ENCODE measurements around the gene SAFB2.

SAFB2 gene

DNA sequence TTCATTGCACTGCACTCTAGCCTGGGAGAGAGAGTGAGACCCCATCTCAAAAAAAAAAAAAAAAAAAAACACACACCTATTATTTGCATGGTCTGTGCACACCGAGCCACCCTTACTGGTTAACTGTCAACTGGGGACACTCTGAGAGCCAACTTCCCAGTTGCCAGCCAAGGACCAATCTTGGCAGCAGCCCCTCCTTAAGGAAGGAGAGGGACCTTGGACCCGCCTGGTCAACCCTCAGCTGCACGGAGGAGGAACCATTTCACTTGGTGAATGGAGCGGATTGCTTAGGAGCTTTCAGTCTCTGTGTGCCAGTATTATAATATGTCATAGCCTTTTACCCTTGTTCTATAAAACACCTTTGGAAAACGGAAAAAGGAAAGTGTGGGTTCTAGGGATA, 32.8 kb upstream of the SAFB2 start:
- DNase-seq, result no peak
- Histone ChIP-seq H3K9me3 (ENCODE audit: control insufficient read depth, low read length) (no peaks in the 10 kb centered on the region), H3K4me1 (ENCODE audit: control insufficient read depth, insufficient read depth, low read length, poor library complexity, severe bottlenecking) (no peaks in the 10 kb centered on the region), H3K4me3 (ENCODE audit: insufficient read depth, low read depth, low read length, poor library complexity, severe bottlenecking) (no peak overlapping the region), H3K27me3 (replicated peaks; ENCODE audit: control insufficient read depth, insufficient read depth, low read length, poor library complexity, severe bottlenecking) (no peaks in the 10 kb centered on the region), H3K36me3 (ENCODE audit: control insufficient read depth, insufficient read depth, low read length) (peaks cover 78% of the 10 kb centered on the region), H3K27ac (ENCODE audit: insufficient read depth, low read length, poor library complexity, severe bottlenecking) (no peak overlapping the region)

- DNase-seq, result no peak
- H3K9me3 ChIP-seq (ENCODE audit: control insufficient read depth, low read length), result no peaks in the 10 kb centered on the region
- H3K36me3 ChIP-seq (ENCODE audit: control insufficient read depth, insufficient read depth, low read length), result peaks cover 78% of the 10 kb centered on the region
- H3K4me1 ChIP-seq (ENCODE audit: control insufficient read depth, insufficient read depth, low read length, poor library complexity, severe bottlenecking), result no peaks in the 10 kb centered on the region
- no peak overlapping the region for H3K4me3 ChIP-seq (ENCODE audit: insufficient read depth, low read depth, low read length, poor library complexity, severe bottlenecking)
- H3K27ac ChIP-seq (ENCODE audit: insufficient read depth, low read length, poor library complexity, severe bottlenecking), result no peak overlapping the region
- H3K27me3 ChIP-seq (replicated peaks; ENCODE audit: control insufficient read depth, insufficient read depth, low read length, poor library complexity, severe bottlenecking), result no peaks in the 10 kb centered on the region
Observed at GRCh38 chr19:5654931-5655330, 32.4 kb upstream of the SAFB2 start.

GRCh38 chr19:5652261-5652660, 29.7 kb upstream of the SAFB2 start:
- Histone ChIP-seq H3K4me1 (ENCODE audit: control insufficient read depth, insufficient read depth, low read length, poor library complexity, severe bottlenecking) (no peaks in the 10 kb centered on the region), H3K4me3 (ENCODE audit: insufficient read depth, low read depth, low read length, poor library complexity, severe bottlenecking) (no peak overlapping the region)

DNA sequence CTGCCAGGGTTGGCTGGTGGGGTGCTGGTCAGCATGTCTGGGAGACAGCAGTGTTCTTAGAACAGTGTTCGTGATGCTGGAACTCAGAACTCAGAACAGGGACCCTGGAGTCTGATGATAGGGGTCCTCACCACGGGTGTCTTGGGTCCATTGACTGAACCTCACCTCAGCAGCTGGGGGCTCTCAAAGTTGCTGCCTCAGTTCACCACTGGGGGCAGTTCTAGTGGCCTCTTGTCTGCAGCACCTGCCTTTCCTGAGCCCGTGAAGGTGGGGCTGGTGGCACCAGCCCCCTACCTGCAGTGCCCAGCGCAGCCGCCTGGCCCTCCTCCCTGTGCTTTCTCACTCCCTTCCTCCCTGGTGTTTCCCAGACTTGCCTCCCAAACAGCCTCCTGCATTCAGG, 28.8 kb upstream of the SAFB2 start:
- H3K36me3 ChIP-seq (ENCODE audit: control insufficient read depth, insufficient read depth, low read length), result peaks cover 82% of the 10 kb centered on the region
- no peaks in the 10 kb centered on the region for H3K9me3 ChIP-seq (ENCODE audit: control insufficient read depth, low read length)
- H3K27me3 ChIP-seq (replicated peaks; ENCODE audit: control insufficient read depth, insufficient read depth, low read length, poor library complexity, severe bottlenecking), result no peaks in the 10 kb centered on the region
- no peak for DNase-seq
- no peaks in the 10 kb centered on the region for H3K4me1 ChIP-seq (ENCODE audit: control insufficient read depth, insufficient read depth, low read length, poor library complexity, severe bottlenecking)
- no peak overlapping the region for H3K4me3 ChIP-seq (ENCODE audit: insufficient read depth, low read depth, low read length, poor library complexity, severe bottlenecking)
- no peak overlapping the region for H3K27ac ChIP-seq (ENCODE audit: insufficient read depth, low read length, poor library complexity, severe bottlenecking)

More at GRCh38 chr19:5652261-5652660, 29.7 kb upstream of the SAFB2 start:
- no peak for DNase-seq
- Histone ChIP-seq H3K9me3 (ENCODE audit: control insufficient read depth, low read length) (no peaks in the 10 kb centered on the region), H3K36me3 (ENCODE audit: control insufficient read depth, insufficient read depth, low read length) (peaks cover 79% of the 10 kb centered on the region), H3K27me3 (replicated peaks; ENCODE audit: control insufficient read depth, insufficient read depth, low read length, poor library complexity, severe bottlenecking) (no peaks in the 10 kb centered on the region), H3K27ac (ENCODE audit: insufficient read depth, low read length, poor library complexity, severe bottlenecking) (no peak overlapping the region)

DNA sequence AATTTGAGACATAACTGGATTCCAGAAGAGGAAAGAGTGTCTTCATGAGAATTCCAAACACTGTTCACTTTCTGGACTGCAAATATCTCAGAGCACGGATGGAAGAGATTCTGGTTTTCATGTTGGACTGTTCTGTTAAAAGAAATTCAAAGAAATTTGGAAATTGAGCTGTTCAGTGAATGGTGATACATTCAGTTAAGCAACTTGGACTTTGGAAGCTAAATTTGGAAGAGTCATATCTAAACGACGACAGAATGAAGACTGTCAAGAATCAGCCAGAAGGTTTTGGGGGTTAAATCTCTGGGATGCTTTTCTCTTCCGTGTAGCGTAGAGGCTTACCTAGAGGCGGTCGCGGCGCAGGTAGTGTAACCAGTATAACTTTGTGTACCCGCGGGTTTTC, 25.9 kb upstream of the SAFB2 start:
- Histone ChIP-seq H3K4me3 (ENCODE audit: insufficient read depth, low read depth, low read length, poor library complexity, severe bottlenecking) (no peak overlapping the region), H3K27me3 (replicated peaks; ENCODE audit: control insufficient read depth, insufficient read depth, low read length, poor library complexity, severe bottlenecking) (no peaks in the 10 kb centered on the region), H3K9me3 (ENCODE audit: control insufficient read depth, low read length) (no peaks in the 10 kb centered on the region), H3K4me1 (ENCODE audit: control insufficient read depth, insufficient read depth, low read length, poor library complexity, severe bottlenecking) (no peaks in the 10 kb centered on the region), H3K36me3 (ENCODE audit: control insufficient read depth, insufficient read depth, low read length) (peaks cover 91% of the 10 kb centered on the region), H3K27ac (ENCODE audit: insufficient read depth, low read length, poor library complexity, severe bottlenecking) (no peak overlapping the region)
- DNase-seq, result no peak

DNA sequence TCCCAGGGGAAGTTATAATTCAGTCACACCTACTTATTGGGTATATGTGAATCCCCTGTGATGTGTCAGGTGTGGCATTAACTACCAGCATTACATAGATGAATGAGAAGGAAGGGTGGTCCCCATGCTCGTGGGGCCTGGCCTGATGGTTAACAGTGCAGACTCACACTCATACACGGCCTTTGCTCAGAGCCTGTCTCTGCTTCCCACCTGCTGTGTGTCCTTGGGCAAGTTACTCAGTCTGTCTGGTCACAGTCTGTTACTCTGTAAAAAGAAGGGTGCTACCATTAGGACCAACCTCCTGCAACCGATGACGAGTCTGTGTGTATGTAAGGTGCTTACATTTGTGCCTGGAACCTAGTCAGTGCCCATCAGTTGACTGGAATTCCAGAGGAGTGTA, 24.1 kb upstream of the SAFB2 start:
- Histone ChIP-seq H3K4me1 (ENCODE audit: control insufficient read depth, insufficient read depth, low read length, poor library complexity, severe bottlenecking) (no peaks in the 10 kb centered on the region), H3K9me3 (ENCODE audit: control insufficient read depth, low read length) (no peaks in the 10 kb centered on the region), H3K27ac (ENCODE audit: insufficient read depth, low read length, poor library complexity, severe bottlenecking) (no peak overlapping the region), H3K27me3 (replicated peaks; ENCODE audit: control insufficient read depth, insufficient read depth, low read length, poor library complexity, severe bottlenecking) (no peaks in the 10 kb centered on the region), H3K4me3 (ENCODE audit: insufficient read depth, low read depth, low read length, poor library complexity, severe bottlenecking) (no peak overlapping the region), H3K36me3 (ENCODE audit: control insufficient read depth, insufficient read depth, low read length) (peaks cover 91% of the 10 kb centered on the region)
- DNase-seq, result no peak

GRCh38 chr19:5645409-5645808, 22.8 kb upstream of the SAFB2 start:
- Histone ChIP-seq H3K9me3 (ENCODE audit: control insufficient read depth, low read length) (no peaks in the 10 kb centered on the region), H3K36me3 (ENCODE audit: control insufficient read depth, insufficient read depth, low read length) (peaks cover 86% of the 10 kb centered on the region), H3K27me3 (replicated peaks; ENCODE audit: control insufficient read depth, insufficient read depth, low read length, poor library complexity, severe bottlenecking) (no peaks in the 10 kb centered on the region), H3K4me1 (ENCODE audit: control insufficient read depth, insufficient read depth, low read length, poor library complexity, severe bottlenecking) (no peaks in the 10 kb centered on the region), H3K27ac (ENCODE audit: insufficient read depth, low read length, poor library complexity, severe bottlenecking) (no peak overlapping the region), H3K4me3 (ENCODE audit: insufficient read depth, low read depth, low read length, poor library complexity, severe bottlenecking) (no peak overlapping the region)
- DNase-seq, result no peak

GRCh38 chr19:5644037-5644436, 21.5 kb upstream of the SAFB2 start:
- peaks cover 77% of the 10 kb centered on the region for H3K36me3 ChIP-seq (ENCODE audit: control insufficient read depth, insufficient read depth, low read length)
- no peaks in the 10 kb centered on the region for H3K9me3 ChIP-seq (ENCODE audit: control insufficient read depth, low read length)
- no peaks in the 10 kb centered on the region for H3K4me1 ChIP-seq (ENCODE audit: control insufficient read depth, insufficient read depth, low read length, poor library complexity, severe bottlenecking)
- H3K27ac ChIP-seq (ENCODE audit: insufficient read depth, low read length, poor library complexity, severe bottlenecking), result no peak overlapping the region
- no peaks in the 10 kb centered on the region for H3K27me3 ChIP-seq (replicated peaks; ENCODE audit: control insufficient read depth, insufficient read depth, low read length, poor library complexity, severe bottlenecking)
- DNase-seq, result no peak
- no peak overlapping the region for H3K4me3 ChIP-seq (ENCODE audit: insufficient read depth, low read depth, low read length, poor library complexity, severe bottlenecking)

DNA sequence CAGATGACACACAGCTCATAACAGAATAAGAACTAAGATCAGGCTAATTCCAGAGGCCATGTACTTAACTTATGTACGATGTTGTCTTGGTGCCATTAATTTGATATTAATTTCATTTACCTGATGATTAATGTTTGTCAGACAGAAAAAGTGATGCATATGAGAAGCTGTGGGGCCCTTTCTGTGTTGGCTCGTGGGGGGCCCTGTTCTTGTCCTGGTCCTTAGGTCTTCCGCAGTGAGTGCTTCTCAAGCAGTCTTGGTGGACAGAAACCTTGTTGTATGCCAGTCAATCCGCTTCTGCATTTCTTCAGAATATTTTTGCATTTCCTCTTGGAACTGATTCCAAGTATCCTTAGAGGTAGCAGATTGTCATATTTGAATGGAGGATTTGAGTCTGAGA, 20.5 kb upstream of the SAFB2 start:
- Histone ChIP-seq H3K4me3 (ENCODE audit: insufficient read depth, low read depth, low read length, poor library complexity, severe bottlenecking) (no peak overlapping the region), H3K36me3 (ENCODE audit: control insufficient read depth, insufficient read depth, low read length) (peaks cover 71% of the 10 kb centered on the region), H3K4me1 (ENCODE audit: control insufficient read depth, insufficient read depth, low read length, poor library complexity, severe bottlenecking) (no peaks in the 10 kb centered on the region), H3K9me3 (ENCODE audit: control insufficient read depth, low read length) (no peaks in the 10 kb centered on the region), H3K27me3 (replicated peaks; ENCODE audit: control insufficient read depth, insufficient read depth, low read length, poor library complexity, severe bottlenecking) (no peaks in the 10 kb centered on the region), H3K27ac (ENCODE audit: insufficient read depth, low read length, poor library complexity, severe bottlenecking) (no peak overlapping the region)
- DNase-seq, result no peak

DNA sequence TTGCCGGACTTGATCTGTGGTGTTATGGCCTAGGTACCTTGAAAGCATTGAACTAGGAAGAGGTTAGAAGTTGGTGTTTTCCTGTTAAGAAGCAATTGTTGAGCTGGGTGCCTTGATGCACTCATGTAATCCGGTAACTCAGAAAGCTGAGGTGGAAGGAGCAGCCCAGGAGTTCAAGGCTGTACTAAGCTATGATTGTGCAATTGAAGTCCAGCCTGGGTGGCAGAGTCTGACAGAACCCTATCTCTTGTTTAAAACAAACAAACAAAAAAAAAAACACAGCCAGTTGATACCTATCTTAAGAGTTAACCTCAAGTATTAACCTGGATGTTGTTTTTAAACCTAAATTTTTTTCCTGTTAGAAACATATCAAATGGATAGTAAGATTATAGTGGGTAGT, 19.6 kb upstream of the SAFB2 start:
- DNase-seq, result no peak
- no peak overlapping the region for H3K4me3 ChIP-seq (ENCODE audit: insufficient read depth, low read depth, low read length, poor library complexity, severe bottlenecking)
- H3K9me3 ChIP-seq (ENCODE audit: control insufficient read depth, low read length), result no peaks in the 10 kb centered on the region
- no peak overlapping the region for H3K27ac ChIP-seq (ENCODE audit: insufficient read depth, low read length, poor library complexity, severe bottlenecking)
- no peaks in the 10 kb centered on the region for H3K27me3 ChIP-seq (replicated peaks; ENCODE audit: control insufficient read depth, insufficient read depth, low read length, poor library complexity, severe bottlenecking)
- no peaks in the 10 kb centered on the region for H3K4me1 ChIP-seq (ENCODE audit: control insufficient read depth, insufficient read depth, low read length, poor library complexity, severe bottlenecking)
- H3K36me3 ChIP-seq (ENCODE audit: control insufficient read depth, insufficient read depth, low read length), result peaks cover 62% of the 10 kb centered on the region

DNA sequence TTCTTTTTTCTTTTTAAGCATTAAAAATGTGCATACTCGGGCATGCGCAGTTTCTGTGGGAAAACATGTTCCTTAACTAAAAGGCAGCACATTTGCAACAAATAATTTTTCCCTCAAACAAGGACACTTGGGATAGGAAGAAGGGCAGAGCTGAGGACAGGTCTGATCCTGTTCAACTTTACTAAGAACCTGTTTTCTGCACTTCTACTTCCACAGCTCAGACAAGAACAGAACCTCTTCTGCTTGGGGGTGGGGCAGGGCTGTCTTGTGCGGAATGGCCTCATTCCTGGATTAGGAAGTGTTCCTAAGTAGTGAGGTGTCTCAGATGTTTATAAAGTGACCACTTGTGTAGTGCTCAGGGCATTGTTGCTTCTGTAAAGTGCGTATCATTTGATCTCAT, 18.6 kb upstream of the SAFB2 start:
- no peaks in the 10 kb centered on the region for H3K9me3 ChIP-seq (ENCODE audit: control insufficient read depth, low read length)
- H3K36me3 ChIP-seq (ENCODE audit: control insufficient read depth, insufficient read depth, low read length), result peaks cover 52% of the 10 kb centered on the region
- H3K4me1 ChIP-seq (ENCODE audit: control insufficient read depth, insufficient read depth, low read length, poor library complexity, severe bottlenecking), result no peaks in the 10 kb centered on the region
- no peak for DNase-seq
- H3K27me3 ChIP-seq (replicated peaks; ENCODE audit: control insufficient read depth, insufficient read depth, low read length, poor library complexity, severe bottlenecking), result no peaks in the 10 kb centered on the region
- no peak overlapping the region for H3K4me3 ChIP-seq (ENCODE audit: insufficient read depth, low read depth, low read length, poor library complexity, severe bottlenecking)
- H3K27ac ChIP-seq (ENCODE audit: insufficient read depth, low read length, poor library complexity, severe bottlenecking), result no peak overlapping the region
